Neuron (in vitro differentiated cells): ENCODE results near the gene DSN1.

Experiments used
- H2AFZ ChIP-seq: one replicate; pipeline ENCODE4 v1.6.1; 2013; ENCODE audit warnings: low read depth, mild to moderate bottlenecking, inconsistent platforms, low read length, moderate library complexity
- H3K27me3 ChIP-seq: one replicate; pipeline ENCODE4 v1.6.1; 2013; ENCODE audit warnings: low read length; ENCODE audit not compliant: insufficient read depth
- H3K36me3 ChIP-seq: one replicate; pipeline ENCODE4 v1.6.1; 2013; ENCODE audit warnings: low read length; ENCODE audit not compliant: insufficient read depth
- H3K4me1 ChIP-seq: one replicate; pipeline ENCODE4 v1.6.1; 2013; ENCODE audit warnings: low read length; ENCODE audit not compliant: insufficient read depth
- H3K4me3 ChIP-seq: 2 replicates; pipeline ENCODE4 v1.5.1; 2013; ENCODE audit warnings: mild to moderate bottlenecking, low read length, moderate library complexity
- H3K9me3 ChIP-seq: one replicate; pipeline ENCODE4 v1.6.1; 2013; ENCODE audit warnings: low read length

The DSN1 gene

GRCh38 chr20:36773597-36774390, at the start of gene DSN1:
DSN1 (minus strand) TSS chr20:36773763; CDS start chr20:36771458, 2,305 bp downstream.
- H3K9me3 ChIP-seq: no peaks in the 10 kb centered on the region
- peaks cover 6% of the 10 kb centered on the region for H3K36me3 ChIP-seq
- H3K4me1 ChIP-seq: peaks cover 5% of the 10 kb centered on the region

GRCh38 chr20:36823121-36823520, 49.6 kb upstream of the DSN1 start:
- H3K9me3 ChIP-seq: no peaks in the 10 kb centered on the region
- no peak overlapping the region for H2AFZ ChIP-seq
- H3K4me3 ChIP-seq: no peak overlapping the region
- peaks cover 12% of the 10 kb centered on the region for H3K4me1 ChIP-seq
- no peaks in the 10 kb centered on the region for H3K27me3 ChIP-seq
- peaks cover 57% of the 10 kb centered on the region for H3K36me3 ChIP-seq

More at GRCh38 chr20:36773597-36774390, at the start of gene DSN1:
- Histone ChIP-seq H3K27me3 (no peaks in the 10 kb centered on the region), H2AFZ (peak within 1 kb of the TSS; percentile 83), H3K4me3 (peak within 1 kb of the TSS; percentile 59)

GRCh38 chr20:36821964-36822437, 48.4 kb upstream of the DSN1 start:
- Histone ChIP-seq H3K27me3 (no peaks in the 10 kb centered on the region), H2AFZ (no peak overlapping the region), H3K9me3 (no peaks in the 10 kb centered on the region), H3K4me3 (no peak overlapping the region), H3K4me1 (peaks cover 12% of the 10 kb centered on the region), H3K36me3 (peaks cover 58% of the 10 kb centered on the region)

GRCh38 chr20:36820928-36821327, 47.4 kb upstream of the DSN1 start:
- no peaks in the 10 kb centered on the region for H3K27me3 ChIP-seq
- no peak overlapping the region for H2AFZ ChIP-seq
- no peaks in the 10 kb centered on the region for H3K9me3 ChIP-seq
- H3K36me3 ChIP-seq: peaks cover 60% of the 10 kb centered on the region
- no peak overlapping the region for H3K4me3 ChIP-seq
- peaks cover 12% of the 10 kb centered on the region for H3K4me1 ChIP-seq

DNA sequence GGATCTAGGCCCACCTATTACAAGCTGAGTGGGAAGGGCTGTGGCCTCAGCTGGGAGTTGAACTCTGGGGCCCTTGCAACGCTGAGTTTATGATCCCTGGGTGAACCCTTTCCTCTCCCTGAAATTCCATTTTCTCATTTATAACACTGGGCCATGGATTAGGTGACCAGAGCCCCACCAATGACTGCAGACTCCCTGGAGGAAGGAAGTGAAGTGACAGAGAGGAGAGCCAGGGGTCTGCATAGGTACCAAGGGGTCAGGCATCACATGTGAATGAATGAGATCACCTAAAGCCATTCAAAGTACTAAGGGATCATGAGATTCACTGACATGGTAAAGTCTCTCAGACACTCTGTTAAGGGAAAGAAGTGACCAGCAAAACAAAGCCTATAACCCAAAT, 46.5 kb upstream of the DSN1 start:
- H3K4me1 ChIP-seq: peaks cover 12% of the 10 kb centered on the region
- no peaks in the 10 kb centered on the region for H3K27me3 ChIP-seq
- H3K4me3 ChIP-seq: no peak overlapping the region
- peaks cover 62% of the 10 kb centered on the region for H3K36me3 ChIP-seq
- no peaks in the 10 kb centered on the region for H3K9me3 ChIP-seq
- no peak overlapping the region for H2AFZ ChIP-seq

- H3K4me1 ChIP-seq: peaks cover 12% of the 10 kb centered on the region
- no peaks in the 10 kb centered on the region for H3K27me3 ChIP-seq
- H3K36me3 ChIP-seq: peaks cover 65% of the 10 kb centered on the region
- H3K9me3 ChIP-seq: no peaks in the 10 kb centered on the region
- no peak overlapping the region for H3K4me3 ChIP-seq
- H2AFZ ChIP-seq: no peak overlapping the region
These were observed 46.1 kb upstream of the DSN1 start for GRCh38 chr20:36819659-36820058.

- Histone ChIP-seq H3K27me3 (no peaks in the 10 kb centered on the region), H3K36me3 (peaks cover 67% of the 10 kb centered on the region), H2AFZ (no peak overlapping the region), H3K4me3 (no peak overlapping the region), H3K4me1 (peaks cover 12% of the 10 kb centered on the region), H3K9me3 (no peaks in the 10 kb centered on the region)
These were observed 45.3 kb upstream of the DSN1 start for GRCh38 chr20:36818861-36819260.

- Histone ChIP-seq H3K9me3 (no peaks in the 10 kb centered on the region), H3K27me3 (no peaks in the 10 kb centered on the region), H3K4me3 (no peak overlapping the region), H3K36me3 (peaks cover 66% of the 10 kb centered on the region), H3K4me1 (peaks cover 12% of the 10 kb centered on the region), H2AFZ (no peak overlapping the region)
These were observed 44.6 kb upstream of the DSN1 start for GRCh38 chr20:36818185-36818584.

- no peak overlapping the region for H2AFZ ChIP-seq
- H3K4me1 ChIP-seq: peaks cover 12% of the 10 kb centered on the region
- H3K9me3 ChIP-seq: no peaks in the 10 kb centered on the region
- no peak overlapping the region for H3K4me3 ChIP-seq
- peaks cover 68% of the 10 kb centered on the region for H3K36me3 ChIP-seq
- H3K27me3 ChIP-seq: no peaks in the 10 kb centered on the region
These were observed 43.9 kb upstream of the DSN1 start for GRCh38 chr20:36817496-36817895.

DNA sequence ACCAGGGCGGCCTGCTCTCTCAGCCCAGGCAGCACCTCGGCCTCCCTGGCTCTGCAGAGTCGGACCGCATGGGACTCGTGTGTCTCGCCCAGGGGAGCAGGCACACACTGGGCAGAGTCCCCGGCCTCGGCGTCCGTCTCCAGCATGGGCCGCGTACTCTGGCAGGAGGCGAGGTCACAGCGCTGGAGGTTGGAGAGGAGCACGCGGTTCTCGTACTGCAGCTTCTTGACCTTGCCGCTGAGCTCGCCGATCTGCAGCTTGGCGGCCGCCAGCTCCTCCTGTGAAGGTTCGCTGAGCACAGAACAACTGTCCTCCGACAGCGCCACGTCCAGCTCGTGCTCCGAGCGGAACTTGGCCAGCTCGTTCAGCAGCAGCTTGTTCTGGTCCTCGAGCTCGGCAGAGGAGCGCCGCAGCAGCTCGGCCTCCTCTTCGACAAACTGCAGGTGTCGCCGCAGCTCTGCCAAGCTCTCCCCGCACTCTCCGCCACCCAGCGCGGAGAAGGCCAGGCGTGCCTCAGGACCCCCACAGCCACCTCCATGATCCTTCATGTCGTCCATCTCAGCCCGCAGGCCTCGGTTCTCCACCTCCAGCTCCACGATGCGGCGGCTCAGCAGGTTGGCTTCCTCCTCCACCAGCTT, 42.0 kb upstream of the DSN1 start:
- H3K4me3 ChIP-seq: no peak overlapping the region
- peaks cover 76% of the 10 kb centered on the region for H3K36me3 ChIP-seq

DNA sequence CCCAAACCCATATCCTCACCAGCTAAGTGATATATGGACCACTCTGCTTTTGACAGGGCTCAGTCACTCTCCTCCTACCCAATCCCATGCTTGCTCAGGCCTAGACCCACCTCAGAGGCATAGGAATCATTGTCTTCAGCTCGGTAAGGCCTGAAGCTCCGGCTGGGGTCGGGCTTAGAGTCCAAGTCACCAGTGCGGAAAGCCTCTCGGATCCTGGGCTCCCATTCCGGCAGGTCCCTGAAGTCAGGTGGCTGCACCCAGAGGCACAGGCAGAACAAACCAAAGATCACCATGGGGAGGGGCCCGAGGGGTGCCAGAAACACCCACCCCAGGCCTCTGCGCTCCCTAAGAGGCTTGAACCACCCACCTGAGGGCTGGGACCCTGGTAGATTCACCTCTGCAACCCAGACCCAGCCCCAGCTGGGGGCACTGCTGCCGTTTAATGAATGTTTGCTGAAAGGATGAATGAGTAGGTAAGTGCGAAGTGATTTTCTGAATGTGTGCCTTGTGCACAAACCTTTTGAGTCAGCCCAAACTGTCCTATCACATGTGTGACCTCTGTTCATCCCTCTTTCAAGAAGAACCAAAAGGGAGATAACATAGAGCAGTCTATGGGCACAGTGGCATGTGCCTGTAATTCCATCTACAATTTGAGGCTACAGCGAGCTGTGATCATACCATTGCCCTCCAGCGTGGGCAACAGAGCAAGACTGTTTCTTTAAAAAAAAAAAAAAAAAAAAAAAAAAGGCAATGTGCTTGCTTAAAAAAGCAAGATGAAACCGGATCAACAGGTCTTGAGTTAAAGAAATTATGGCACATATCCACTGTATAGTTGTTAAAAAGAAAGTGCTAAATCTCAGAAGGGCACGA, 39.3 kb upstream of the DSN1 start:
- no peaks in the 10 kb centered on the region for H3K9me3 ChIP-seq
- peaks cover 79% of the 10 kb centered on the region for H3K36me3 ChIP-seq
- H3K4me3 ChIP-seq: no peak overlapping the region
- H2AFZ ChIP-seq: no peak overlapping the region
- no peaks in the 10 kb centered on the region for H3K27me3 ChIP-seq
- H3K4me1 ChIP-seq: no peaks in the 10 kb centered on the region

More for the DNA sequence above, 42.0 kb upstream of the DSN1 start:
- Histone ChIP-seq H2AFZ (no peak overlapping the region), H3K4me1 (peaks cover 12% of the 10 kb centered on the region), H3K27me3 (no peaks in the 10 kb centered on the region), H3K9me3 (no peaks in the 10 kb centered on the region)

DNA sequence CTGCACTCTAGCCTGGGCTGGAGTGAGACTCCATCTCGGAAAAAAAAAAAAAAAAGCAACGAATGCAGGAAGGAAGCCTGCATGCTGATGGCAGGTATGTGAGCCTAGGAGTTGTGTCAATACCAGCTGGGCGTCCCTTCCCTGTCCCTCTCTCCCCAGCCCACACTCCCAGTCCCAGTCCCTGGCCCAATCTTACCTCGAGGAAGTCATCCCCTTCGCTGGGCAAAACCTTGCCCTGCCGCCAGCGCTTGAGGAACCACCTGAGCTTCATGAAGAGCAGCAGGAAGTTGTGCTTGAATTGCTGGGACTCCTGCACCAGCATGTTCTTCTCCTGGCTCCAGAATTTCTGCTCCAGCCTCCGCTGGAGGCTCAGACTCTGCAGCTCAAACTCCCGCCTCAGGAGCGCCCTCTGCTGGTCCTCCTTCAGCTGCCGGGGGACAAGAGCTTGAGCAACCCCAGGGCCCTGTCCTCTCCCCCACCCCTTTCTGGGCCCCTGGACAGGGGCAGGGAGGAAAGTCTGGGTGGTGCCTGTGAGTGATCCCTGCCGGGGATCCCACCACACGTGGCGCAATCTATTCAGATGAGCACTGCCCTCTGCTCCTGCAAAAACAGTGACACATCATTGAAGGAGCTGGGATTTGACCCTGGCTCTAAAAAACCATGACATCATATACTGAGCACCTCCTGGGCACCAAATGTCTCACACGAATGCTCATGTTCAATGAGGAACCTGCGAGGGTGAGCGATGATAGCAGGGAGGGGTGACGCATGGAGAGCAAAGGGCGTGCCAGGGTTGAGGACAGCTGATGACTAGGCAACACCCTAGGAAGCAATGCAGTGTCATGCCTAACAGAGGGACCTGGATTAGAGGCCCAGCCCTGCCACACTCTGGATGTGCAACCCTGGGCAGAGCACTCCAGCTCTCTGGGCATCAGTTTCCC, 35.0 kb upstream of the DSN1 start:
- H3K4me1 ChIP-seq: no peaks in the 10 kb centered on the region
- H3K4me3 ChIP-seq: no peak overlapping the region
- peaks cover 81% of the 10 kb centered on the region for H3K36me3 ChIP-seq
- no peak overlapping the region for H2AFZ ChIP-seq
- H3K27me3 ChIP-seq: no peaks in the 10 kb centered on the region
- H3K9me3 ChIP-seq: no peaks in the 10 kb centered on the region
